Hepatocyte (in vitro differentiated cells): Measurements from ENCODE around the gene C6.

Source experiments
- EZH2 ChIP-seq: fragments of 200-600 bp; sonication (generic); IDR thresholded peaks from 2 replicates; pipeline ENCODE4 v1.6.1; 2016; ENCODE audit warnings: antibody characterized with exemption, mild to moderate bottlenecking, borderline replicate concordance
- TF ChIP-seq, protein P1 (sequence below): fragments of 200-600 bp; sonication (generic); IDR thresholded peaks from 2 replicates; pipeline ENCODE4 v1.5.1; 2016; ENCODE audit warnings: antibody characterized with exemption, mild to moderate bottlenecking; ENCODE audit not compliant: poor library complexity

DNA sequence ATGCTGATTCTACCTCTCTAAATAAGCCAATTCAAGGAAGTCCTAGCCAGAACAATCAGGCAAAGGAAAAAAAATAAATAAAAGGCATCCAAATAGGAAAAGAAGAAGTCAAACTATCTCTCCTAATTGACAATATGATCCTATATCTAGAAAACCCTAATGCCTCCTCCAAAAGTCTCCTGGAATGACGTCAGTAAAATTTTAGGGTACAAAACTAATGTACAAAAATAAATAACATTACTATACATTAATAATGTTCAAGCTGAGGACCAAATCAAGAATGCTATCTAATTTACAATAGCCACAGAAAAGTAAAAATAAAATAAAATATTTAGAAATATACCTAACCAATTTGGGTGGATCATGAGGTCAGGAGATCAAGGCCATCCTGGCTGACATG, 33.8 kb upstream of the C6 start:
- TF ChIP-seq, protein P1, sequence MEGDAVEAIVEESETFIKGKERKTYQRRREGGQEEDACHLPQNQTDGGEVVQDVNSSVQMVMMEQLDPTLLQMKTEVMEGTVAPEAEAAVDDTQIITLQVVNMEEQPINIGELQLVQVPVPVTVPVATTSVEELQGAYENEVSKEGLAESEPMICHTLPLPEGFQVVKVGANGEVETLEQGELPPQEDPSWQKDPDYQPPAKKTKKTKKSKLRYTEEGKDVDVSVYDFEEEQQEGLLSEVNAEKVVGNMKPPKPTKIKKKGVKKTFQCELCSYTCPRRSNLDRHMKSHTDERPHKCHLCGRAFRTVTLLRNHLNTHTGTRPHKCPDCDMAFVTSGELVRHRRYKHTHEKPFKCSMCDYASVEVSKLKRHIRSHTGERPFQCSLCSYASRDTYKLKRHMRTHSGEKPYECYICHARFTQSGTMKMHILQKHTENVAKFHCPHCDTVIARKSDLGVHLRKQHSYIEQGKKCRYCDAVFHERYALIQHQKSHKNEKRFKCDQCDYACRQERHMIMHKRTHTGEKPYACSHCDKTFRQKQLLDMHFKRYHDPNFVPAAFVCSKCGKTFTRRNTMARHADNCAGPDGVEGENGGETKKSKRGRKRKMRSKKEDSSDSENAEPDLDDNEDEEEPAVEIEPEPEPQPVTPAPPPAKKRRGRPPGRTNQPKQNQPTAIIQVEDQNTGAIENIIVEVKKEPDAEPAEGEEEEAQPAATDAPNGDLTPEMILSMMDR: no peak
- no peak for TF ChIP-seq EZH2
